HepG2 (cell line): ENCODE results near the gene DTYMK. TPM values are rescaled to one million over a fixed set of nuclear protein-coding genes. Genes with fewer than 3 reads are reported as not detected.
A peak's percentile ranks its signal among the peaks of the same experiment; 100 is the strongest.

ENCODE experiments used
- CENPX ChIP-seq: sonication (generic); formaldehyde crosslinking; IDR thresholded peaks from 2 replicates; pipeline ENCODE4 v1.9.0; 2021; ENCODE audit warnings: mild to moderate bottlenecking, missing genetic modification reagents, moderate library complexity
- CHD4 ChIP-seq: fragments of 200-600 bp; sonication (generic); IDR thresholded peaks from 2 replicates; pipeline ENCODE4 v1.7.0; 2017; ENCODE audit warnings: mild to moderate bottlenecking, low read length, borderline replicate concordance
- FOXO4 ChIP-seq: sonication (generic); formaldehyde crosslinking; conservative IDR thresholded peaks from 2 replicates; pipeline ENCODE4 v1.8.1; 2023; ENCODE audit warnings: missing genetic modification reagents
- GFI1 ChIP-seq: sonication (generic); formaldehyde crosslinking; IDR thresholded peaks from 2 replicates; pipeline ENCODE4 v1.5.0; 2020; ENCODE audit warnings: missing genetic modification reagents, mild to moderate bottlenecking, borderline replicate concordance
- HOXA5 ChIP-seq: sonication (generic); formaldehyde crosslinking; IDR thresholded peaks from 2 replicates; pipeline ENCODE4 v1.4.0; 2020; ENCODE audit warnings: missing genetic modification reagents
- KAT8 ChIP-seq: IDR thresholded peaks from 2 replicates; pipeline ENCODE4 v1.6.1; 2016; ENCODE audit warnings: missing genetic modification reagents, missing compliant biosample characterization
- PRDM10 ChIP-seq: sonication (generic); formaldehyde crosslinking; IDR thresholded peaks from 2 replicates; pipeline ENCODE4 v1.4.0; 2020; ENCODE audit warnings: low read depth, missing genetic modification reagents
- SALL2 ChIP-seq: sonication (generic); formaldehyde crosslinking; IDR thresholded peaks from 2 replicates; pipeline ENCODE4 v1.8.1; 2023; ENCODE audit warnings: mild to moderate bottlenecking, missing genetic modification reagents, inconsistent platforms
- SIN3A ChIP-seq: IDR thresholded peaks from 2 replicates; pipeline ENCODE4 v1.6.1; 2011; ENCODE audit warnings: low read depth, mild to moderate bottlenecking, control low read depth, low read length, borderline replicate concordance
- UBTF ChIP-seq: sonication (generic); formaldehyde crosslinking; IDR thresholded peaks from 2 replicates; pipeline ENCODE4 v1.4.0; 2020; ENCODE audit warnings: mild to moderate bottlenecking, missing genetic modification reagents
- ZBTB2 ChIP-seq: sonication (generic); formaldehyde crosslinking; IDR thresholded peaks from 2 replicates; pipeline ENCODE4 v1.8.0; 2022; ENCODE audit warnings: low read depth, missing genetic modification reagents
- ZNF101 ChIP-seq: sonication (generic); formaldehyde crosslinking; IDR thresholded peaks from 2 replicates; pipeline ENCODE4 v1.4.0; 2020; ENCODE audit warnings: mild to moderate bottlenecking, low read depth, missing genetic modification reagents, borderline replicate concordance
- ZNF496 ChIP-seq: sonication (generic); formaldehyde crosslinking; IDR thresholded peaks from 2 replicates; pipeline ENCODE4 v1.8.1; 2023; ENCODE audit warnings: mild to moderate bottlenecking, moderate library complexity, missing genetic modification reagents; ENCODE audit not compliant: insufficient replicate concordance
- ZNF574 ChIP-seq: sonication (generic); formaldehyde crosslinking; IDR thresholded peaks from 2 replicates; pipeline ENCODE4 v1.4.0; 2020; ENCODE audit warnings: missing genetic modification reagents
- ZNF746 ChIP-seq: sonication (generic); formaldehyde crosslinking; IDR thresholded peaks from 2 replicates; pipeline ENCODE4 v1.8.0; 2022; ENCODE audit warnings: mild to moderate bottlenecking, missing genetic modification reagents
- ZNF766 ChIP-seq: sonication (generic); formaldehyde crosslinking; IDR thresholded peaks from 2 replicates; pipeline ENCODE4 v1.5.0; 2020; ENCODE audit warnings: missing genetic modification reagents, borderline replicate concordance
- polyA plus RNA-seq, 8 experiments: library from polyadenylated mRNA; depleted of rRNA in 3 of 8; stranded (reverse) in 7 of 8; unstranded in 1 of 8; fragments of >200 nt; fragmentation: Illumina TruSeq in 4 of 8; extraction: Trizol in 4 of 8; gene quantifications; 2 replicates each; pipeline versions ENCODE4 v1.2.1 to v1.2.3, GENCODE V29; 2011 to 2016; ENCODE audit warnings: low read depth in 4 of 8, missing spikeins in 1 of 8, mixed read lengths in 1 of 8; ENCODE audit not compliant: insufficient read depth in 1 of 8
- total RNA-seq, 5 experiments: library from RNA; depleted of rRNA; stranded (reverse); fragments of >200 nt; fragmentation: Illumina TruSeq; extraction: Trizol; gene quantifications; 2 replicates each; pipeline ENCODE4 v1.2.3, GENCODE V29; 2016; ENCODE audit warnings: low read depth in 1 of 5

DTYMK gene
- total and polyA plus RNA-seq, 2 of the 13 experiments (the other 11 are each of a cell fraction or from before 2014, with no cell fraction given): 57.5 to 134 TPM

- TF ChIP-seq ZNF746 (CRISPR knock-in tag): peak; percentile 83; the same call in 1 of the 2 replicates
- TF ChIP-seq KAT8: peak; percentile 95
- peak; percentile 84 for TF ChIP-seq UBTF (CRISPR knock-in tag)
- no peak for TF ChIP-seq CENPX (CRISPR knock-in tag)
- peak; percentile 93 for TF ChIP-seq HOXA5
- no peak; the same call in 1 of the 2 replicates for TF ChIP-seq GFI1 (CRISPR knock-in tag)
- peak; percentile 65 for TF ChIP-seq ZNF766 (CRISPR knock-in tag)
- no peak for TF ChIP-seq CHD4
- TF ChIP-seq SIN3A: peak; percentile 75; the same call in 1 of the 2 replicates
- no peak for TF ChIP-seq ZNF496 (CRISPR knock-in tag)
- peak; percentile 94 for TF ChIP-seq ZBTB2 (CRISPR knock-in tag)
- TF ChIP-seq FOXO4 (CRISPR knock-in tag): no peak
- no peak for TF ChIP-seq PRDM10
- no peak for TF ChIP-seq ZNF101 (CRISPR knock-in tag)
- peak; percentile 93 for TF ChIP-seq SALL2 (CRISPR knock-in tag)
- TF ChIP-seq ZNF574 (CRISPR knock-in tag): peak; percentile 97
Measured at GRCh38 chr2:241637018-241637794, 49.4 kb downstream of the DTYMK start, which contains the start of the genes ATG4B and THAP4 (continued).
